ENCODE data around the gene PTGER4. TPM values are rescaled to one million over a fixed set of nuclear protein-coding genes. Genes with fewer than 3 reads are reported as not detected.
"Not testable (repeated sequence)": the region's sequence is repeated elsewhere in the genome, so short reads cannot be mapped to it uniquely, and the experiment has no call there.

PTGER4 gene
- total RNA-seq, 1 donor from 2014 or later, result 4.9 TPM

GRCh38 chr5:40716000-40716399, 36.3 kb downstream of the PTGER4 start:
- no peak for DNase-seq (ENCODE audit: low spot score)
- H3K4me3 Mint-ChIP-seq (ENCODE audit: unreplicated experiment), result no peak overlapping the region
- TF ChIP-seq CTCF (IDR thresholded peaks at IDR 0.05), result peak; percentile 66
- no peaks in the 10 kb centered on the region for H3K27me3 Mint-ChIP-seq (ENCODE audit: low read depth)
- peaks cover 7% of the 10 kb centered on the region for H3K4me1 Mint-ChIP-seq (ENCODE audit: low read depth)
- H3K36me3 Mint-ChIP-seq (ENCODE audit: low read depth), result peaks cover 11% of the 10 kb centered on the region
- H3K27ac Mint-ChIP-seq (ENCODE audit: unreplicated experiment), result no peak overlapping the region
- H3K9me3 Mint-ChIP-seq (ENCODE audit: low read depth), result peaks cover 1% of the 10 kb centered on the region

- no peak overlapping the region for H3K27ac Mint-ChIP-seq (ENCODE audit: unreplicated experiment)
- TF ChIP-seq CTCF (IDR thresholded peaks at IDR 0.05), result no peak
Measured at GRCh38 chr5:40716590-40716989, 36.9 kb downstream of the PTGER4 start.

GRCh38 chr5:40717281-40717680, 37.6 kb downstream of the PTGER4 start:
- H3K4me3 Mint-ChIP-seq (ENCODE audit: unreplicated experiment), result no peak overlapping the region
- peaks cover 7% of the 10 kb centered on the region for H3K9me3 Mint-ChIP-seq (ENCODE audit: low read depth)
- TF ChIP-seq CTCF (IDR thresholded peaks at IDR 0.05), result no peak
- peaks cover 7% of the 10 kb centered on the region for H3K4me1 Mint-ChIP-seq (ENCODE audit: low read depth)
- no peak for DNase-seq (ENCODE audit: low spot score)
- peaks cover 16% of the 10 kb centered on the region for H3K36me3 Mint-ChIP-seq (ENCODE audit: low read depth)
- H3K27ac Mint-ChIP-seq (ENCODE audit: unreplicated experiment), result peak overlapping the region; percentile 54
- H3K27me3 Mint-ChIP-seq (ENCODE audit: low read depth), result no peaks in the 10 kb centered on the region

More at GRCh38 chr5:40716590-40716989, 36.9 kb downstream of the PTGER4 start:
- no peaks in the 10 kb centered on the region for H3K27me3 Mint-ChIP-seq (ENCODE audit: low read depth)
- no peak overlapping the region for H3K4me3 Mint-ChIP-seq (ENCODE audit: unreplicated experiment)
- H3K9me3 Mint-ChIP-seq (ENCODE audit: low read depth), result peaks cover 7% of the 10 kb centered on the region
- peaks cover 16% of the 10 kb centered on the region for H3K36me3 Mint-ChIP-seq (ENCODE audit: low read depth)
- DNase-seq (ENCODE audit: low spot score), result no peak
- peaks cover 7% of the 10 kb centered on the region for H3K4me1 Mint-ChIP-seq (ENCODE audit: low read depth)

- H3K9me3 Mint-ChIP-seq (ENCODE audit: low read depth), result peaks cover 7% of the 10 kb centered on the region
Measured at GRCh38 chr5:40720069-40720468, 40.4 kb downstream of the PTGER4 start.

GRCh38 chr5:40722497-40722911, 42.8 kb downstream of the PTGER4 start:
- not testable (repeated sequence) for H3K27me3 Mint-ChIP-seq (ENCODE audit: low read depth); H3K4me3 Mint-ChIP-seq (ENCODE audit: unreplicated experiment); H3K9me3 Mint-ChIP-seq (ENCODE audit: low read depth); DNase-seq (ENCODE audit: low spot score); H3K27ac Mint-ChIP-seq (ENCODE audit: unreplicated experiment); H3K4me1 Mint-ChIP-seq (ENCODE audit: low read depth)
- peaks cover 24% of the 10 kb centered on the region for H3K36me3 Mint-ChIP-seq (ENCODE audit: low read depth)

More at GRCh38 chr5:40720069-40720468, 40.4 kb downstream of the PTGER4 start:
- Mint-ChIP-seq H3K36me3 (ENCODE audit: low read depth) (peaks cover 19% of the 10 kb centered on the region), H3K27me3 (ENCODE audit: low read depth) (no peaks in the 10 kb centered on the region), H3K27ac (ENCODE audit: unreplicated experiment) (no peak overlapping the region), H3K4me1 (ENCODE audit: low read depth) (peaks cover 7% of the 10 kb centered on the region), H3K4me3 (ENCODE audit: unreplicated experiment) (no peak overlapping the region)
- no peak for DNase-seq (ENCODE audit: low spot score)
- TF ChIP-seq CTCF (IDR thresholded peaks at IDR 0.05), result no peak

- H3K36me3 Mint-ChIP-seq (ENCODE audit: low read depth), result no peaks in the 10 kb centered on the region
- no peak overlapping the region for H3K27ac Mint-ChIP-seq (ENCODE audit: unreplicated experiment)
- DNase-seq (ENCODE audit: low spot score), result no peak
- H3K27me3 Mint-ChIP-seq (ENCODE audit: low read depth), result no peaks in the 10 kb centered on the region
- no peak overlapping the region for H3K4me3 Mint-ChIP-seq (ENCODE audit: unreplicated experiment)
- H3K9me3 Mint-ChIP-seq (ENCODE audit: low read depth), result no peaks in the 10 kb centered on the region
- H3K4me1 Mint-ChIP-seq (ENCODE audit: low read depth), result peaks cover 24% of the 10 kb centered on the region
- no peak for TF ChIP-seq CTCF (IDR thresholded peaks at IDR 0.05)
Measured at GRCh38 chr5:40733434-40733833, 53.7 kb downstream of the PTGER4 start.
